Ishikawa (cell line): ENCODE data around the gene WNK1.

Experiments used
- CEBPB ChIP-seq: IDR thresholded peaks from 2 replicates; pipeline ENCODE4 v1.6.1; 2012
- CREB1 ChIP-seq: IDR thresholded peaks from 2 replicates; pipeline ENCODE4 v1.6.1; 2012; ENCODE audit warnings: low read depth
- EGR1 ChIP-seq: IDR thresholded peaks from 2 replicates; pipeline ENCODE4 v1.6.1; 2012
- EP300 ChIP-seq: IDR thresholded peaks from 2 replicates; pipeline ENCODE4 v1.6.1; 2012; ENCODE audit warnings: borderline replicate concordance
- FOXM1 ChIP-seq: IDR thresholded peaks from 2 replicates; pipeline ENCODE4 v1.6.1; 2012; ENCODE audit warnings: low read depth, borderline replicate concordance
- NFIC ChIP-seq: IDR thresholded peaks from 2 replicates; pipeline ENCODE4 v1.6.1; 2012
- RAD21 ChIP-seq: IDR thresholded peaks from 2 replicates; pipeline ENCODE4 v1.6.1; 2012; ENCODE audit warnings: low read depth
- TAF1 ChIP-seq: IDR thresholded peaks from 2 replicates; pipeline ENCODE4 v1.6.1; 2012; ENCODE audit warnings: low read depth, mild to moderate bottlenecking
- TCF12 ChIP-seq: IDR thresholded peaks from 2 replicates; pipeline ENCODE4 v1.6.1; 2012; ENCODE audit warnings: low read depth
- TEAD4 ChIP-seq: IDR thresholded peaks from 2 replicates; pipeline ENCODE4 v1.6.1; 2012
- YY1 ChIP-seq: IDR thresholded peaks from 2 replicates; pipeline ENCODE4 v1.6.1; 2012; ENCODE audit warnings: low read depth
- TF ChIP-seq, protein P1 (sequence below): IDR thresholded peaks from 2 replicates; pipeline ENCODE4 v1.6.1; 2012
- TF ChIP-seq, protein P2 (sequence below): IDR thresholded peaks from 2 replicates; pipeline ENCODE4 v1.6.1; 2012
- TF ChIP-seq, protein P3 (sequence below): IDR thresholded peaks from 2 replicates; pipeline ENCODE4 v1.6.1; 2012; ENCODE audit warnings: low read depth, mild to moderate bottlenecking

DNA sequence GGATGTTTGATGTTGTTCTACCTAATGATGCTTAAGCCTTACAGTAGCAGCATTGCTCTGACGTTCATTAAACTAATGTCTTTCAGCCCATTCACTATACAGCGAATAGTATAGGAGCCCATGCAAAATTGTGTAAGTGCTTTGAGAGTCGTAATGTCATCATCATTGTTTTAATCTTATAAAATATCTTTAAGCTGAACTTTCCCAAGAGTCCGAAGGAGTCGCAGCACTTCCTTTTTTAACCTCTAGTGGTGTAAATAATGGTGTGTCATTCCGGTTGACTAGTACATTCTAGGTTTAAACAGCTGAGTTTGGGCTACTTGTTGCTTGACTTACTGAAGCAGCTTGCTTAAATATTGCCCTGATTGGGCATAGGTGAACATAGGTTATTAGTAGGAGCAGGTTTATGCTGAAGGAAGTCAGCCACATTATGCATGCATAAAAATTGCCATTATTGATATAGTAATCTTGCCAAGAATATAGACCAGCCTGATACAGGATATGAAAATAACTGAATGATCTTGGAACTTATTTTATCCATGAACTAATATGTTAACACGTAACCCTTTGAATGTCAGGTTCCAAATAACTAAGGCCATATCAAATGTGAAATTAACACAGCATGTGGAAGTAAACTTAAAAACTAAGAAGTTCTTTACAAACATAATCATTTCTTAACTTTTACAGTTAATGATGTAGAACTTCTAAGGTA lies 2.6 kb downstream of the WNK1 start:
- TF ChIP-seq TCF12 (no peak), YY1 (no peak), TAF1 (no peak), TEAD4 (no peak), CREB1 (no peak), EP300 (no peak), EGR1 (no peak), NFIC (no peak), FOXM1 (no peak), RAD21 (no peak), CEBPB (no peak)
- TF ChIP-seq, protein P1, sequence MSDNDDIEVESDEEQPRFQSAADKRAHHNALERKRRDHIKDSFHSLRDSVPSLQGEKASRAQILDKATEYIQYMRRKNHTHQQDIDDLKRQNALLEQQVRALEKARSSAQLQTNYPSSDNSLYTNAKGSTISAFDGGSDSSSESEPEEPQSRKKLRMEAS, result no peak
- TF ChIP-seq, protein P2, sequence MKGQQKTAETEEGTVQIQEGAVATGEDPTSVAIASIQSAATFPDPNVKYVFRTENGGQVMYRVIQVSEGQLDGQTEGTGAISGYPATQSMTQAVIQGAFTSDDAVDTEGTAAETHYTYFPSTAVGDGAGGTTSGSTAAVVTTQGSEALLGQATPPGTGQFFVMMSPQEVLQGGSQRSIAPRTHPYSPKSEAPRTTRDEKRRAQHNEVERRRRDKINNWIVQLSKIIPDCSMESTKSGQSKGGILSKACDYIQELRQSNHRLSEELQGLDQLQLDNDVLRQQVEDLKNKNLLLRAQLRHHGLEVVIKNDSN, result no peak
- TF ChIP-seq, protein P3, sequence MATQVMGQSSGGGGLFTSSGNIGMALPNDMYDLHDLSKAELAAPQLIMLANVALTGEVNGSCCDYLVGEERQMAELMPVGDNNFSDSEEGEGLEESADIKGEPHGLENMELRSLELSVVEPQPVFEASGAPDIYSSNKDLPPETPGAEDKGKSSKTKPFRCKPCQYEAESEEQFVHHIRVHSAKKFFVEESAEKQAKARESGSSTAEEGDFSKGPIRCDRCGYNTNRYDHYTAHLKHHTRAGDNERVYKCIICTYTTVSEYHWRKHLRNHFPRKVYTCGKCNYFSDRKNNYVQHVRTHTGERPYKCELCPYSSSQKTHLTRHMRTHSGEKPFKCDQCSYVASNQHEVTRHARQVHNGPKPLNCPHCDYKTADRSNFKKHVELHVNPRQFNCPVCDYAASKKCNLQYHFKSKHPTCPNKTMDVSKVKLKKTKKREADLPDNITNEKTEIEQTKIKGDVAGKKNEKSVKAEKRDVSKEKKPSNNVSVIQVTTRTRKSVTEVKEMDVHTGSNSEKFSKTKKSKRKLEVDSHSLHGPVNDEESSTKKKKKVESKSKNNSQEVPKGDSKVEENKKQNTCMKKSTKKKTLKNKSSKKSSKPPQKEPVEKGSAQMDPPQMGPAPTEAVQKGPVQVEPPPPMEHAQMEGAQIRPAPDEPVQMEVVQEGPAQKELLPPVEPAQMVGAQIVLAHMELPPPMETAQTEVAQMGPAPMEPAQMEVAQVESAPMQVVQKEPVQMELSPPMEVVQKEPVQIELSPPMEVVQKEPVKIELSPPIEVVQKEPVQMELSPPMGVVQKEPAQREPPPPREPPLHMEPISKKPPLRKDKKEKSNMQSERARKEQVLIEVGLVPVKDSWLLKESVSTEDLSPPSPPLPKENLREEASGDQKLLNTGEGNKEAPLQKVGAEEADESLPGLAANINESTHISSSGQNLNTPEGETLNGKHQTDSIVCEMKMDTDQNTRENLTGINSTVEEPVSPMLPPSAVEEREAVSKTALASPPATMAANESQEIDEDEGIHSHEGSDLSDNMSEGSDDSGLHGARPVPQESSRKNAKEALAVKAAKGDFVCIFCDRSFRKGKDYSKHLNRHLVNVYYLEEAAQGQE, result no peak
